Testis (tissue), 2 donors: ENCODE data around the gene VPREB3.

Source experiments
- CTCF ChIP-seq, 3 experiments: fragments of 450-650 bp in 2 of 3; fragments of 200-600 bp in 1 of 3; sonication (generic) in 1 of 3; IDR thresholded peaks; one replicate each; pipeline ENCODE4 v1.5.1; 2016 to 2019; ENCODE audit warnings: antibody characterized with exemption in 3 of 3, mild to moderate bottlenecking in 2 of 3, moderate library complexity in 1 of 3
- POLR2A ChIP-seq: fragments of 450-650 bp; IDR thresholded peaks from one replicate; pipeline ENCODE4 v1.6.1; 2017; ENCODE audit warnings: antibody characterized with exemption, mild to moderate bottlenecking, moderate library complexity

GRCh38 chr22:23752750-23753149, 1.5 kb downstream of the VPREB3 start:
- TF ChIP-seq CTCF (IDR thresholded peaks at IDR 0.05), result no peak
- no peak for TF ChIP-seq POLR2A
